GM12878 (cell line): ENCODE measurements around the gene ATP2C1. TPM values are rescaled to one million over a fixed set of nuclear protein-coding genes. Genes with fewer than 3 reads are reported as not detected.

Experiments used
- ATAC-seq: fragments of 200-7000 bp; cut with Tn5 transposase; 3 replicates; pipeline ENCODE4 v1.9.1; 2020; ENCODE audit warnings: mild to moderate bottlenecking, moderate library complexity
- BruUV-seq: library from RNA; stranded (reverse); fragments of 400-500 nt; replicated peaks from 2 replicates; lab custom pipeline; 2021; lab: Mats Ljungman, UMichigan
- CTCF ChIA-PET: fragments of 300-600 bp; sonication (Branson Sonifier 250); formaldehyde crosslinking; extraction: SDS; loops from one replicate; lab custom pipeline; 2021; ENCODE audit warnings: inconsistent platforms; lab: Yijun Ruan, JAX
- POLR2A ChIA-PET: fragments of 350-600 bp; formaldehyde crosslinking; extraction: SDS; loops from one replicate; lab custom pipeline; 2021; ENCODE audit warnings: inconsistent platforms; lab: Charles Lee
- RAD21 ChIA-PET: fragments of 300-600 bp; sonication (Branson Sonifier 250); formaldehyde crosslinking; loops from one replicate; lab custom pipeline; 2023; ENCODE audit warnings: antibody characterized with exemption; ENCODE audit not compliant: unreplicated experiment; lab: Charles Lee
- SMC1A ChIA-PET: fragments of 300-600 bp; sonication (Branson Sonifier 250); formaldehyde crosslinking; loops from one replicate; lab custom pipeline; 2023; ENCODE audit not compliant: unreplicated experiment, uncharacterized antibody; lab: Charles Lee
- DNase-seq: peaks from one replicate; pipeline ENCODE4 v3.0.0-alpha.2; 2011; ENCODE audit warnings: low read depth, low spot score
- FAIRE-seq: peaks from 3 replicates; lab custom pipeline; 2011; peaks lifted over from hg19 to GRCh38; lab: Jason Lieb, UNC
- H2AFZ ChIP-seq: 2 replicates; pipeline ENCODE4 v1.6.0; 2011; ENCODE audit warnings: low read depth, low read length, control low read depth; ENCODE audit not compliant: control insufficient read depth
- H3K27ac ChIP-seq: 2 replicates; pipeline ENCODE4 v1.5.1; 2011; ENCODE audit warnings: control low read depth; ENCODE audit not compliant: control insufficient read depth, insufficient read depth
- H3K27me3 ChIP-seq, 2 experiments: replicated peaks in 1 of 2; 2 replicates each; pipeline versions ENCODE4 v1.6.0 to v1.6.1; 2011; ENCODE audit warnings: low read length in 1 of 2; ENCODE audit not compliant: control insufficient read depth in 2 of 2, insufficient read depth in 2 of 2
- H3K36me3 ChIP-seq, 2 experiments: 2 replicates each; pipeline ENCODE4 v1.5.1; 2011; ENCODE audit warnings: low read length in 1 of 2; ENCODE audit not compliant: control insufficient read depth in 2 of 2, insufficient read depth in 2 of 2
- H3K4me1 ChIP-seq: 2 replicates; pipeline ENCODE4 v1.6.1; 2011; ENCODE audit warnings: mild to moderate bottlenecking, low read length, moderate library complexity, mixed read lengths; ENCODE audit not compliant: control insufficient read depth, insufficient read depth
- H3K4me2 ChIP-seq: 2 replicates; pipeline ENCODE4 v1.6.0; 2011; ENCODE audit warnings: control low read depth; ENCODE audit not compliant: control insufficient read depth, insufficient read depth
- H3K4me3 ChIP-seq: fragments of 200-600 bp; sonication (generic); 2 replicates; pipeline ENCODE4 v1.5.1; 2016
- H3K79me2 ChIP-seq: 2 replicates; pipeline ENCODE4 v1.6.0; 2011; ENCODE audit warnings: low read length; ENCODE audit not compliant: control insufficient read depth, insufficient read depth
- H3K9ac ChIP-seq: 2 replicates; pipeline ENCODE4 v1.8.0; 2011; ENCODE audit warnings: low read length, control low read depth, mixed read lengths; ENCODE audit not compliant: control insufficient read depth, insufficient read depth
- H3K9me3 ChIP-seq: replicated peaks from 3 replicates; pipeline ENCODE4 v1.5.1; 2011; ENCODE audit warnings: mild to moderate bottlenecking, low read length; ENCODE audit not compliant: control insufficient read depth, insufficient read depth
- H4K20me1 ChIP-seq: 2 replicates; pipeline ENCODE4 v1.6.0; 2011; ENCODE audit not compliant: control insufficient read depth, insufficient read depth
- CTCF ChIP-seq, 3 experiments: IDR thresholded peaks in 2 of 3; conservative IDR thresholded peaks in 1 of 3; 2 replicates each; pipeline ENCODE4 v1.5.1; 2011; ENCODE audit warnings: low read depth in 3 of 3, low read length in 3 of 3, mild to moderate bottlenecking in 3 of 3, control low read depth in 2 of 3, moderate library complexity in 2 of 3, inconsistent platforms in 1 of 3, mixed read lengths in 1 of 3; ENCODE audit not compliant: control insufficient read depth in 2 of 3, insufficient read depth in 1 of 3; ENCODE audit errors: extremely low read depth in 1 of 3
- CUX1 ChIP-seq: IDR thresholded peaks from 2 replicates; pipeline ENCODE4 v1.6.1; 2012; ENCODE audit warnings: improper control_type of control experiment, low read depth, low read length; ENCODE audit not compliant: insufficient replicate concordance
- IRF4 ChIP-seq: IDR thresholded peaks from 2 replicates; pipeline ENCODE4 v1.6.1; 2011; ENCODE audit warnings: low read depth, low read length
- RUNX3 ChIP-seq: IDR thresholded peaks from 2 replicates; pipeline ENCODE4 v1.6.1; 2012; ENCODE audit warnings: low read length, inconsistent platforms
- SMAD1 ChIP-seq: fragments of 450-650 bp; IDR thresholded peaks from 2 replicates; pipeline ENCODE4 v1.6.1; 2018; ENCODE audit warnings: mild to moderate bottlenecking, low read depth; ENCODE audit not compliant: partially characterized antibody
- SPI1 ChIP-seq: IDR thresholded peaks from 2 replicates; pipeline ENCODE4 v1.6.1; 2011; ENCODE audit warnings: low read depth, mild to moderate bottlenecking, low read length, moderate library complexity, borderline replicate concordance; ENCODE audit not compliant: insufficient read depth
- SREBF1 ChIP-seq: IDR thresholded peaks from 2 replicates; pipeline ENCODE4 v1.6.1; 2012; ENCODE audit warnings: mild to moderate bottlenecking, low read length
- ZBED1 ChIP-seq: IDR thresholded peaks from 2 replicates; pipeline ENCODE4 v1.6.1; 2016; ENCODE audit warnings: borderline replicate concordance
- WGBS: methylation state at CpG from one replicate; pipeline ENCODE4 v1.1.6; 2016; ENCODE audit warnings: low lambda C conversion rate; ENCODE audit not compliant: insufficient replicate concordance, insufficient coverage; ENCODE audit errors: missing lambda C conversion rate; 5-methylcytosine and 5-hydroxymethylcytosine counted together
- in situ Hi-C: fragments of 300-500 bp; cut with MboI; formaldehyde crosslinking; loops from 9 replicates; pipeline ENCODE4 v1.14.3; 2018; ENCODE audit warnings: mixed read lengths
- intact Hi-C: fragments of 100-400 bp; cut with micrococcal nuclease; formaldehyde crosslinking; loops from one replicate; pipeline ENCODE4 v1.14.2; 2022; ENCODE audit not compliant: unreplicated experiment
- polyA plus RNA-seq, 11 experiments: library from polyadenylated mRNA; depleted of rRNA in 4 of 11; unstranded in 6 of 11; stranded (reverse) in 5 of 11; fragments of >200 nt; fragmentation: Nextera tagmentation in 4 of 11; fragmentation: Illumina TruSeq in 1 of 11; extraction: Ambion mirVana in 4 of 11; extraction: Trizol in 1 of 11; gene quantifications; 1 replicate in 1 of 11; 2 replicates in 10 of 11; pipeline versions ENCODE4 v1.2.1 to v1.2.3, GENCODE V29; 2011 to 2016; ENCODE audit warnings: inconsistent platforms in 2 of 11, missing spikeins in 2 of 11, low read depth in 1 of 11
- total RNA-seq, 4 experiments: library from RNA; depleted of rRNA in 3 of 4; stranded (reverse); fragments of >200 nt in 3 of 4; fragmentation: Illumina TruSeq in 1 of 4; extraction: Trizol in 1 of 4; gene quantifications; 2 replicates each; pipeline versions ENCODE4 v1.2.1 to v1.2.3, GENCODE V29; 2013 to 2021
- TF ChIP-seq, protein P1 (sequence below): IDR thresholded peaks from 2 replicates; pipeline ENCODE4 v1.6.1; 2012; ENCODE audit warnings: low read depth, low read length, improper control_type of control experiment

ATP2C1 gene
- total and polyA plus RNA-seq, 10 of the 15 experiments (the other 5 are each of a cell fraction or from before 2014, with no cell fraction given) = 20.6 to 116 (median 55.1) TPM

DNA sequence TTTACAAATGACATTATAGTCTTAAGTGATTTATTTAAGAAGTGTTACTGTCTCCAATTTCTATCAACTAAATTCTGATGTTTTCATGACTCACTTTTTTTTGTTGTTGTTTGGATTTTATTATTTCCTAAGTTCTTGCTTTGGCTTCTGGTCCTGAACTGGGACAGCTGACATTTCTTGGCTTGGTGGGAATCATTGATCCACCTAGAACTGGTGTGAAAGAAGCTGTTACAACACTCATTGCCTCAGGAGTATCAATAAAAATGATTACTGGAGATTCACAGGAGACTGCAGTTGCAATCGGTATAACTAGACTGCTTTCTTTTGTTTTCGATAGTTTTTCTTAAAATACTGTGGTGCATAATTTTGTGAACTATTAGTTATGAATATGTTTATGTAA lies 85.2 kb downstream of the ATP2C1 start (continued):
- no peak for TF ChIP-seq CTCF (IDR thresholded peaks at IDR 0.05 in 2 of 3, conservative IDR thresholded peaks at IDR 0.05 in 1 of 3; ENCODE audit: control insufficient read depth in 2 of 3, extremely low read depth in 1 of 3, insufficient read depth in 1 of 3, low read depth in 3 of 3, low read length in 3 of 3)

DNA sequence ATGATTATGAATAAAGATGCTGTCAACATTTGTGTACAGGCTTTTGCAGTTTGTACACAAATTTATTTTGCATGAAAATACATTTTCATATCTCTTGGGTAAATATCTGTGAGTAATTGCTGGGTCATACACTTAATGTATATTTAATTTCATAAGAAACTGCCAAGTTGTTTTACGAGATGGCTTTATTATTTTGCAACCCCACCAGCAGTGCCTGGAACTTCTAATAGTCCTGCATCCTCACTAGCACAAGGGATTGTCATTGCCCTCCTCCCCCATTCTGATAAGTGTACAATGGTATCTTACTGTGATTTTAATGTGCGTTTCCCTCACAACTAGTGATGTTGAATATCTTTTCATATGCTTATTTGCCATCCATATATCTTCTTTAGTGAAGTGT lies 87.6 kb downstream of the ATP2C1 start:
- ATAC-seq (no peak), FAIRE-seq (no peak), DNase-seq (no peak)
- Histone ChIP-seq H3K4me3 (no peak overlapping the region), H2AFZ (no peak overlapping the region), H3K4me2 (no peak overlapping the region), H3K9ac (no peak overlapping the region), H4K20me1 (no peaks in the 10 kb centered on the region), H3K4me1 (no peaks in the 10 kb centered on the region), H3K36me3 (peaks cover 0 to 2% of the 10 kb centered on the region in 2 experiments; a peak in 1 of 4 replicates), H3K9me3 (no peaks in the 10 kb centered on the region), H3K27me3 (no peaks in the 10 kb centered on the region), H3K79me2 (no peaks in the 10 kb centered on the region), H3K27ac (no peak overlapping the region)
- CTCF ChIA-PET = no interaction called here
- intact Hi-C loops (no loop called here), in situ Hi-C loops (no loop called here)
- SMC1A ChIA-PET = interaction anchor here (1.4 kb wide), 1 partner anchor 15 kb away, joined by 4 read pairs; no protein-coding TSS in a partner anchor
- 100% methylated on average over 2 of the region's 2 CpGs for WGBS
- no TSS peak for BruUV-seq
- RAD21 ChIA-PET = no interaction called here
- TF ChIP-seq SMAD1 (no peak), RUNX3 (no peak), IRF4 (no peak), SPI1 (no peak), CUX1 (no peak), SREBF1 (no peak), ZBED1 (no peak)
- TF ChIP-seq, protein P1, sequence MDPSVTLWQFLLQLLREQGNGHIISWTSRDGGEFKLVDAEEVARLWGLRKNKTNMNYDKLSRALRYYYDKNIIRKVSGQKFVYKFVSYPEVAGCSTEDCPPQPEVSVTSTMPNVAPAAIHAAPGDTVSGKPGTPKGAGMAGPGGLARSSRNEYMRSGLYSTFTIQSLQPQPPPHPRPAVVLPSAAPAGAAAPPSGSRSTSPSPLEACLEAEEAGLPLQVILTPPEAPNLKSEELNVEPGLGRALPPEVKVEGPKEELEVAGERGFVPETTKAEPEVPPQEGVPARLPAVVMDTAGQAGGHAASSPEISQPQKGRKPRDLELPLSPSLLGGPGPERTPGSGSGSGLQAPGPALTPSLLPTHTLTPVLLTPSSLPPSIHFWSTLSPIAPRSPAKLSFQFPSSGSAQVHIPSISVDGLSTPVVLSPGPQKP = no peak
- POLR2A ChIA-PET = no interaction called here
